Mucosa of rectum (tissue), 2 donors: ENCODE measurements around the gene UBE3B.

Experiments
- H3K27ac ChIP-seq, 2 donors: one replicate each; pipeline ENCODE4 v1.7.0; 2013; ENCODE audit warnings: inconsistent platforms in 2 of 2, low read depth in 2 of 2, low read length in 2 of 2
- H3K27me3 ChIP-seq, 2 donors: one replicate each; pipeline ENCODE4 v1.7.0; 2013; ENCODE audit warnings: low read length in 2 of 2; ENCODE audit not compliant: control insufficient read depth in 2 of 2, insufficient read depth in 2 of 2
- H3K36me3 ChIP-seq, 2 donors: one replicate each; pipeline ENCODE4 v1.7.0; 2013; ENCODE audit warnings: low read length in 2 of 2; ENCODE audit not compliant: control insufficient read depth in 2 of 2, insufficient read depth in 2 of 2
- H3K4me1 ChIP-seq, 2 donors: one replicate each; pipeline ENCODE4 v1.7.0; 2013; ENCODE audit warnings: low read length in 2 of 2, mild to moderate bottlenecking in 1 of 2; ENCODE audit not compliant: control insufficient read depth in 2 of 2, insufficient read depth in 2 of 2
- H3K4me3 ChIP-seq, 2 donors: one replicate each; pipeline ENCODE4 v1.7.0; 2013; ENCODE audit warnings: low read length in 2 of 2
- H3K9ac ChIP-seq, 2 donors: one replicate each; pipeline ENCODE4 v1.7.0; 2013; ENCODE audit warnings: low read length in 2 of 2, low read depth in 1 of 2, mild to moderate bottlenecking in 1 of 2
- H3K9me3 ChIP-seq, 2 donors: one replicate each; pipeline ENCODE4 v1.7.0; 2013; ENCODE audit warnings: low read length in 2 of 2; ENCODE audit not compliant: control insufficient read depth in 2 of 2
- donor health status: healthy.
- donor health status: Normal muscosa, but diverticular disease.

UBE3B gene

DNA sequence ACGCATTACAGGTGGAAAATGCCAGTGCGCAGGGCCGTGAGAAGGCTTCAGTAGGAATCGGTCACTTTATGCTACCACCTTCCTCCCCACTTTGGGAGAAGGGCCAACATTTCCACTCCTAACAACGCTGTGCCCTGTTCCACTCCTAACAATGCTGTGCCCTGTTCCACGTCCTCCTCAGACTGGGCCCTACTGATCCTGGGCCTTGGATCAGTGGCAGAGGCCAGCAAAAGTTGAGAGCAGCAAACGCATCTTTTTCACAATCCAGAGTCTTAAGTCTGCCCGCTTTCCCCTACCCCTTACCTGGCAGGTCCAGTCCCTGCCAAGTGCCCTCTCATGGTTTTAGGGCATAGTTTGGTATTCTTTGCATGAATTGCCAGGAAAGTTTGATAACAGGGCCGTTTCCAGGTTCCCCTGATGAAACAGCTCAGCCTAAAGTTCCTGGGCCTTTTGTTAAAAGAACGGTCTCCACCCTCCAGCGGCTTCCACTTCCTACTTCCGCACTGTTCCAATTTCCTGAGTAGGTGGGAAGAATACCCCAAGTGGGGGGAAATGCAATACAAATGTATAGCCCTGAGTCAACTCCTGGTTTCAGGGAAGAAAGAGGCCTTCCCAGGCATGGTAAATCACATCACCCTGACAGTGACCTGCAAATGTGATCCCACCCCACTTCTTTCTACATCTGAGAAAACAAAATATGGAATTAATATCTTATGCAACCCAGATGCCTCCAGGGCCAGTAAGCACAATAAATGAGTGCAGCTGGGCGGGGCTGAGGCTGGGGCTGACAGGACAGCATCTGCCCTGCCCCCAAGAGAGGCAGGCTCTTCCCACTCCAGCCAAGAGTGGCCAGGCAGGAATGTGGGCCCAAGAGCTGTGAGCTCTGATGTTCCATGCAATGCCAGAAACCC, 15.3 kb upstream of the UBE3B start:
- H3K9ac ChIP-seq, result peak overlapping the region; percentile 43 to 54
- H3K27ac ChIP-seq, result peak overlapping the region; percentile 93
- no peaks in the 10 kb centered on the region for H3K9me3 ChIP-seq
- H3K4me1 ChIP-seq, result peaks cover 52 to 55% of the 10 kb centered on the region in 2 donors
- H3K27me3 ChIP-seq, result no peaks in the 10 kb centered on the region
- peaks cover 34 to 41% of the 10 kb centered on the region in 2 donors for H3K36me3 ChIP-seq
- H3K4me3 ChIP-seq, result peak overlapping the region; percentile 17 to 55

DNA sequence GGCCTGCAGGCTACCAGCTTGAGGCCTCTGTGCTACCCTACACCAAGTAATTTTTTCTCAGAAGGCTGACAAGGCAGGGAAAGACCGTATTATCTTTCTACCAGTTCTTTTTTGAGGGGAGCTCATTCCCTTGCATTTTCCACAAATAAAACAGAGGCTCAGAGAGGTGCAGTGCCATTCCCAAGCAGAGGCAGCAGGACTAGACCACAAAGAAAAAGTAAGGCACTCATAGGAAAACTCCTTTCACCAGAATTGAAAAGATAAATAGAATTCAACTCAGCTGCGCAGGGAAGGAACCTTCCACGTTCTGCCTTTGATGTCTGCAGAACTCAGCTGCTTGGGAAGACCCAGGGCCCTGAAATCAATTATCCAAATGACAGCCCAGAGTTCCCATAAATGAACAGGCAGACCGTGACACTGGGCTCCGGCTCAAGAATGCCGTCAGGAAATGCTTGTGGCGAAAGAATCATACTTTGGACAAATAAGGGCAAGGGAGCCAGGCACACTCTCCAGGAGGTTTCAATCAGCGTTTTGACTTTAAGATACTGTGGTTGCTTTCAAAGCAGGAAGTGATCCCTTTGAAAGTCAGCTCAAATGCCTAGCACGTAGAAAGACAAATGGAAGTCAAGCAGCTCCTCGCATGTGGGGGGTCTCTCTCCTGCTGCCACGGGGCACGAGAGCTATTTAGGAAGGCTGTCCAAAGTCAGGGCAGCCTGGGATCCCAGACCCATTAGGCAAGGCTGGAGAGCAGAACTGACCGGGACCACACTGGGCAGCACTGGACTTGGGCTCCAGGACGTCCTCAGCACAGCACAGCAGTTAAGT, 14.4 kb upstream of the UBE3B start:
- Histone ChIP-seq H3K27me3 (no peaks in the 10 kb centered on the region), H3K36me3 (peaks cover 29 to 31% of the 10 kb centered on the region in 2 donors), H3K9ac (peak overlapping the region; percentile 38 to 54), H3K27ac (peak overlapping the region; percentile 93), H3K4me1 (peaks cover 61 to 63% of the 10 kb centered on the region in 2 donors), H3K9me3 (no peaks in the 10 kb centered on the region), H3K4me3 (peak overlapping the region; percentile 27 to 30)

DNA sequence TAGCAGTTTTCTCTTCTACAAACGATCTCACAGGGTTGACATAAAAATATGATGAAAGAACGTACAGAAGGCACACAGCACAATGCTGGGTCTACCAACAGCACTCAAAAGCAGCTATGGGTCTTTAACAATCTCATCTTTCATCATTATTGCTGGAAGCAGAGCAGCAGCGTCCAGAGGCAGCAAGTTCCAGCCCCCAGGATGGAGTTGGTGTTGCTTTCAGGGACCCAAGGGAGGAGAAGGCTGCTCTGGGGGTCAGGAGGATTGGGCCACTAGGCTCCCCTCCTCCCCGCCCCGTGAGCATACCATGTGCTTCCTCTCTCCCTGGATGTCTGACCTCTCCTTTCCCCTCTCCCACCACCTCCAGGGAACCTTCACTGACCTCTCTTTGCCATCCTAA, 13.7 kb upstream of the UBE3B start:
- H3K36me3 ChIP-seq, result peaks cover 28 to 29% of the 10 kb centered on the region in 2 donors
- H3K4me1 ChIP-seq, result peaks cover 64 to 66% of the 10 kb centered on the region in 2 donors
- H3K27ac ChIP-seq, result peak overlapping the region; percentile 93
- H3K9me3 ChIP-seq, result no peaks in the 10 kb centered on the region
- H3K4me3 ChIP-seq, result peak overlapping the region in 1 of 2 donors; percentile 30
- peak overlapping the region; percentile 35 to 53 for H3K9ac ChIP-seq
- no peaks in the 10 kb centered on the region for H3K27me3 ChIP-seq

DNA sequence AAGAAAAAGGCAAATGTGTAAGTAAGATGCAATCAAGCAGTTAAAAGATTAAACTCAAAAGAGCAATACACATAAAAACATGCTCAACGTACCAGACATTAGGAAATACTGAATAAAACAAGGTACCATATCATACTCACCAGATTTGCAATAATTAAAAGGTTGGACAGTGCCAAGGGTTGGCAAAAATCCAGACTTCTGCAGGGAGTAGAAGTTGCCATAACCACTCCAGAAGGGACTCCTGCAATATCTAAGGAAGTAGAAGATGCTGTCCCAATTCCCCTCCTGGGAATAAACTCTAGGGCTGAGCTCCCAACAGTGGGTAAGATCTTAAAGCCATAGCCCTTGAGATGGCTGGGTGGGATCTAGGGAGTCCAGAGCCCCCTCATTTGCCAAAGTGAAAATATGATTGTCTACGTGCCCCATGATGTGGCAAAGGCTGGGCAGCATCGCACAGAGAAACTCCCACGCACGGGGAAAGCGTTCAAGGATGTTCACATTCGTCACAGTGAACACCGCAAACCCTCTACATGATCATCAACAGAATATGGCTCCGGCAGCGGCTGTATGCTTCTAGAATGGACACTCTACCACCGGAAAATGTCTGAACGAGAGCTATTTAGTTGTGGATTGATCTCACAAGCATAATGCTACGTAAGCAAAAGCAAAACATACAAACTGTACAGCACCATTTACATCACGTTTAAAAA, 12.6 kb upstream of the UBE3B start:
- Histone ChIP-seq H3K4me1 (peaks cover 64 to 66% of the 10 kb centered on the region in 2 donors), H3K27me3 (no peaks in the 10 kb centered on the region), H3K4me3 (no peak overlapping the region), H3K9me3 (no peaks in the 10 kb centered on the region), H3K36me3 (peaks cover 29 to 39% of the 10 kb centered on the region in 2 donors), H3K27ac (peak overlapping the region in 1 of 2 donors; percentile 93), H3K9ac (no peak overlapping the region)

DNA sequence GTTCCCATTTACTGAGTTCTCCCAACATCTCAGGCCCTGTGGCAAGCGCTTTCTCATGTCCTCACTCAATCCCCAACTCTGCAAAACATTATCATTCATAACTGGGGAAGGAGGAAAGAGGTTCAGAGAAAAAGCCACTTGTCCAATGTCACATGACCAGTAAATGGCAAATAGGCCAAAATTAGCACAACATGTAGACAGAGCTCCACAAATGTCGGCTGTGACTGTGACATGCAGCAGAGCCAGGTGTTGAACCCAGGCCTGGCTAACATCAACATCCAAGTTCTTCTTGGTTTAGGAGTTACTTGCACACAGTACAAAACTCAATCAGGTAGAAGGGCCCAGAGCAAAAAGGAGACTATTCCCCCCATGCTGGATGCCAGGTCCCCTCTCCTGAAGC, 11.1 kb upstream of the UBE3B start:
- H3K4me3 ChIP-seq, result no peak overlapping the region
- no peaks in the 10 kb centered on the region for H3K9me3 ChIP-seq
- H3K27me3 ChIP-seq, result no peaks in the 10 kb centered on the region
- H3K36me3 ChIP-seq, result peaks cover 25 to 34% of the 10 kb centered on the region in 2 donors
- peak overlapping the region in 1 of 2 donors; percentile 24 for H3K27ac ChIP-seq
- H3K4me1 ChIP-seq, result peaks cover 49 to 53% of the 10 kb centered on the region in 2 donors
- no peak overlapping the region for H3K9ac ChIP-seq

DNA sequence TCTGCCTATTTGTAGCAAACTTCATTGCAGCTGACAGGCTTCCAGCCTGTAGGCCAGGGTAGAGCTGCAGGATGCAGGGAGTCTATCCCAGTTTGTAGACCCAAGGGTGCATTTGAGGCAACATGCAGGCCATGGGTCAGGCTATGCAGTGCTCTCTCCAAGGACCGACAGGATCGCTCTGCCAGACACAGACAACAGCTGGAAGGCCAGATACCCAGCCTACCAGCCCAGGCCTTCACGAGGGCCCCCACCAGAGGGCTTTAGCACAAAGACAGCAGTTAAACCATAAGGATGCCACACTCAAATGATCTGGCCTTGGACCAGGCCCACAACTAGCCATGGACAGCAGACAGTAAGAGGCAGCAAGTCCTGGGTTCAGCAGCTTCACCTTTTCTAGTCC, 10.6 kb upstream of the UBE3B start:
- Histone ChIP-seq H3K9me3 (no peaks in the 10 kb centered on the region), H3K36me3 (peaks cover 25 to 34% of the 10 kb centered on the region in 2 donors), H3K4me1 (peaks cover 44 to 47% of the 10 kb centered on the region in 2 donors), H3K27ac (peak overlapping the region in 1 of 2 donors; percentile 24), H3K27me3 (no peaks in the 10 kb centered on the region), H3K9ac (no peak overlapping the region), H3K4me3 (no peak overlapping the region)

DNA sequence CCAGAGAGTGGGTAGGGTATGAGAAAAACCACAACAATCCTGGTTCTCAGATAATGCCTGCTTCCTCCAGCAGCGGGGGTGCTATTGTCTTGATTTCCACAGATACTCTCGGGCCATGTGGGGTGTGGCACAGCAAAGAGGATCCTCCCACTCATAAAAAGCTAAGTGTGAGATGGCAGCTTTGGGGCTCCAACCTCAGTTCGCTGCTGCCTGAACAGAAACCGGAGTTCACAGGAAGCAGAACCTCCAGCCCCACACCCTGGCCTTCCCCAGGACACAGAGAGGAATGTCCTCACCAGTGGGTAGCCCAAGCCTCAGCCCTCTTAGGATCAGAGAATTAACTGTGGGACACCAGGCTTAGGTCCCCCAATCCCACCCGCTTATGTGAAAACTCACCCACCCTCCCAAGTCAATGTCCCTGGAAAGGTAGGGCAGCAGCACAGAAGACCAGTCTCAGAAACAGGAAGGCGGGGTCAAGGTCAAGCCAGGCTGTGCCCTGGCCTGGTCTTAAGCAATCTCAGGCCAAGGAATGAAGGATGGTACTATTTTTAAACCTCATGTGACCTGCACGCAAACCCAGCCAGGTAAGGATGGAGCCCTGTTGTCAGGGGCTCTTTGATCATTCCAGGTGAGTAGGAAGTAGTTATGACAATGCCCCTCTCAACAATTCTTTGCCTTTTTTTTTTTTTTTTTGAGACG, 9.3 kb upstream of the UBE3B start:
- Histone ChIP-seq H3K9ac (peak overlapping the region in 1 of 2 donors; percentile 21), H3K27me3 (no peaks in the 10 kb centered on the region), H3K36me3 (peaks cover 25 to 35% of the 10 kb centered on the region in 2 donors), H3K9me3 (no peaks in the 10 kb centered on the region), H3K27ac (peak overlapping the region; percentile 69 to 77), H3K4me3 (no peak overlapping the region), H3K4me1 (peaks cover 31 to 34% of the 10 kb centered on the region in 2 donors)

DNA sequence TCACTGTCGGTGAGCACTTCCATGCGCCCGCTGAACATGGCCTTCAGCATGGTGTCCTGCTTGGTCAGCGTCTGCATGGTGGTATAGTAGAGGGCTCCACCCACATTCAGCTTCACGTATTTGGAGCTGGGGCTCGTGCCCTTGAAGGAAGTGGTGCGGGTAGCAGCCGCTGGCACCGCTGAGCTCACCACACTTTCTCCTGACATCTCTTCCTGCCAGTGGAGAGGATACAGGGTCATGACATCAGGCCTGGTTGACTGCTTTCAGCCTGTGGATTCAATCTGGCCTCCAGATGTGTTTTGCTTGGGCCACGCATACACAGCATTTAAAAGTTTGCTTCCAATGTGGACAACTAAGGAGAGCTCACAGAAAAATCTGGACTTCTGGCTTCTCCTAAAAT, 7.9 kb upstream of the UBE3B start:
- Histone ChIP-seq H3K27ac (peak overlapping the region in 1 of 2 donors; percentile 16), H3K36me3 (peaks cover 25 to 38% of the 10 kb centered on the region in 2 donors), H3K4me3 (no peak overlapping the region), H3K4me1 (peaks cover 19 to 24% of the 10 kb centered on the region in 2 donors), H3K9ac (no peak overlapping the region), H3K27me3 (no peaks in the 10 kb centered on the region), H3K9me3 (no peaks in the 10 kb centered on the region)

DNA sequence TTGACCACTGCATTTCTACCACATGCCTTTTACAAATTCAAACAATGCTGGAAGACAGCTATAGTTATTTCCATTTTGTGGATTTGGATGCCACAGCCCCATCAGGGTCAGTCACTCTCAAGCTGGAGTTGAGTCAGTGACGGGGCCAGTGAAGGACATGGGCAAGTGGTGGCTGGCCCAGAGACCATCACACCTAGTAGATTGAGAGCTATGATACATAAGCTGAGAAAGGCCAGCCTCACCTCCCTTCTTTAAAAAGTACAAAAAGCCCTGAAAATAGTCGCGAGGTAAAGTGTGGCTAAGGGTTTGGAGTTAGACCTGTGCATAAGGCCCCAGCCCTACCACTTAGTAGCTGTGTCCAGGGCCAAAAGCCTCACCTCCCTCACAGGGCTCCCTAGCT, 4.4 kb upstream of the UBE3B start:
- Histone ChIP-seq H3K36me3 (peaks cover 8 to 15% of the 10 kb centered on the region in 2 donors), H3K9me3 (no peaks in the 10 kb centered on the region), H3K27ac (no peak overlapping the region), H3K27me3 (no peaks in the 10 kb centered on the region), H3K4me3 (no peak overlapping the region), H3K9ac (no peak overlapping the region), H3K4me1 (peaks cover 18 to 21% of the 10 kb centered on the region in 2 donors)
